H9 (cell line): ENCODE measurements around the gene ZSCAN22. TPM values are rescaled to one million over a fixed set of nuclear protein-coding genes. Genes with fewer than 3 reads are reported as not detected.

Experiments used
- DNase-seq: peaks from one replicate; pipeline ENCODE4 v3.0.0-alpha.2; 2017
- H2AFZ ChIP-seq: one replicate; pipeline ENCODE4 v1.6.1; 2013; ENCODE audit warnings: mild to moderate bottlenecking, low read length, control low read depth, moderate library complexity
- H2AK5ac ChIP-seq: 2 replicates; pipeline ENCODE4 v1.6.1; 2013; ENCODE audit warnings: low read length, control low read depth, mixed read lengths; ENCODE audit not compliant: insufficient read length
- H2BK120ac ChIP-seq: one replicate; pipeline ENCODE4 v1.6.1; 2013; ENCODE audit warnings: low read depth, mild to moderate bottlenecking, low read length, control low read depth, inconsistent platforms; ENCODE audit not compliant: poor library complexity, severe bottlenecking
- H2BK12ac ChIP-seq: 2 replicates; pipeline ENCODE4 v1.6.1; 2013; ENCODE audit warnings: low read length, control low read depth, mixed read lengths, low read depth; ENCODE audit not compliant: insufficient read length
- H2BK15ac ChIP-seq: 2 replicates; pipeline ENCODE4 v1.6.1; 2013; ENCODE audit warnings: low read depth, low read length, control low read depth
- H2BK20ac ChIP-seq: one replicate; pipeline ENCODE4 v1.6.1; 2013; ENCODE audit warnings: low read depth, mild to moderate bottlenecking, low read length, control low read depth, inconsistent platforms; ENCODE audit not compliant: poor library complexity, severe bottlenecking
- H2BK5ac ChIP-seq: 2 replicates; pipeline ENCODE4 v1.6.1; 2013; ENCODE audit warnings: low read length, control low read depth, mixed read lengths; ENCODE audit not compliant: insufficient read length
- H3K14ac ChIP-seq: 2 replicates; pipeline ENCODE4 v1.6.1; 2013; ENCODE audit warnings: low read length, control low read depth; ENCODE audit not compliant: insufficient read depth
- H3K18ac ChIP-seq: 2 replicates; pipeline ENCODE4 v1.6.1; 2013; ENCODE audit warnings: low read depth, mild to moderate bottlenecking, mixed read lengths, low read length, control low read depth; ENCODE audit not compliant: insufficient read length
- H3K23ac ChIP-seq: 2 replicates; pipeline ENCODE4 v1.6.1; 2013; ENCODE audit warnings: low read length, control low read depth, mixed read lengths, low read depth; ENCODE audit not compliant: insufficient read length
- H3K23me2 ChIP-seq: 2 replicates; pipeline ENCODE4 v1.6.1; 2013; ENCODE audit warnings: low read depth, mild to moderate bottlenecking, mixed read lengths, low read length, control low read depth; ENCODE audit not compliant: insufficient read length, poor library complexity, severe bottlenecking
- H3K27ac ChIP-seq: 2 replicates; pipeline ENCODE4 v1.5.1; 2013; ENCODE audit warnings: low read length, control low read depth, mixed read lengths, low read depth; ENCODE audit not compliant: insufficient read length
- H3K27me3 ChIP-seq: 2 replicates; pipeline ENCODE4 v1.6.1; 2013; ENCODE audit warnings: low read length, control low read depth, inconsistent platforms; ENCODE audit not compliant: insufficient read depth
- H3K4ac ChIP-seq: 2 replicates; pipeline ENCODE4 v1.6.1; 2013; ENCODE audit warnings: low read depth, mild to moderate bottlenecking, control low read depth, inconsistent platforms, low read length, moderate library complexity
- H3K4me1 ChIP-seq: 2 replicates; pipeline ENCODE4 v1.6.1; 2013; ENCODE audit warnings: low read length, control low read depth, inconsistent platforms; ENCODE audit not compliant: insufficient read depth
- H3K4me2 ChIP-seq: 2 replicates; pipeline ENCODE4 v1.6.1; 2013; ENCODE audit warnings: low read length, control low read depth, mixed read lengths; ENCODE audit not compliant: insufficient read length, insufficient read depth
- H3K56ac ChIP-seq: 2 replicates; pipeline ENCODE4 v1.6.1; 2013; ENCODE audit warnings: low read depth, mild to moderate bottlenecking, mixed read lengths, low read length, control low read depth; ENCODE audit not compliant: insufficient read length
- H3K79me1 ChIP-seq: 2 replicates; pipeline ENCODE4 v1.6.1; 2013; ENCODE audit warnings: low read depth, mild to moderate bottlenecking, moderate library complexity, low read length, control low read depth, inconsistent platforms; ENCODE audit not compliant: insufficient read depth, poor library complexity, severe bottlenecking
- H3K79me2 ChIP-seq: 2 replicates; pipeline ENCODE4 v1.6.1; 2013; ENCODE audit warnings: low read length, control low read depth, inconsistent platforms; ENCODE audit not compliant: insufficient read depth
- H3K9ac ChIP-seq: 2 replicates; pipeline ENCODE4 v1.6.1; 2013; ENCODE audit warnings: low read length, control low read depth, mixed read lengths; ENCODE audit not compliant: insufficient read length; ENCODE audit errors: extremely low read depth
- H3K9me3 ChIP-seq: one replicate; pipeline ENCODE4 v1.6.1; 2013; ENCODE audit warnings: low read depth, low read length, inconsistent platforms; ENCODE audit not compliant: control insufficient read depth
- H3T11ph ChIP-seq: one replicate; pipeline ENCODE4 v1.6.1; 2013; ENCODE audit warnings: mild to moderate bottlenecking, low read length, control low read depth, inconsistent platforms
- H4K20me1 ChIP-seq: one replicate; pipeline ENCODE4 v1.6.1; 2013; ENCODE audit not compliant: control insufficient read depth, insufficient read length, insufficient read depth
- H4K5ac ChIP-seq: 2 replicates; pipeline ENCODE4 v1.6.1; 2013; ENCODE audit warnings: low read depth, mild to moderate bottlenecking, mixed read lengths, low read length, control low read depth; ENCODE audit not compliant: insufficient read length
- H4K8ac ChIP-seq: replicated peaks from 2 replicates; pipeline ENCODE4 v1.6.1; 2013; ENCODE audit warnings: low read length, control low read depth, mixed read lengths, low read depth; ENCODE audit not compliant: insufficient read length
- H4K91ac ChIP-seq: 2 replicates; pipeline ENCODE4 v1.6.1; 2013; ENCODE audit warnings: low read depth, mild to moderate bottlenecking, moderate library complexity, mixed read lengths, low read length, control low read depth; ENCODE audit not compliant: insufficient read length
- H3K27ac Mint-ChIP-seq, 3 experiments: 2 replicates in 2 of 3; 3 replicates in 1 of 3; pipeline ENCODE4 v1.8.0; 2020 to 2021; ENCODE audit warnings: mixed read lengths in 3 of 3, mild to moderate bottlenecking in 1 of 3, moderate library complexity in 1 of 3
- H3K27me3 Mint-ChIP-seq: 2 replicates; pipeline ENCODE4 v1.8.0; 2021; ENCODE audit warnings: low read depth, mild to moderate bottlenecking, moderate library complexity, mixed read lengths
- H3K36me3 Mint-ChIP-seq, 3 experiments: 2 replicates in 2 of 3; 3 replicates in 1 of 3; pipeline ENCODE4 v1.8.0; 2020 to 2021; ENCODE audit warnings: low read depth in 3 of 3, mixed read lengths in 3 of 3; ENCODE audit not compliant: insufficient read depth in 1 of 3
- H3K4me1 Mint-ChIP-seq, 2 experiments: 2 replicates each; pipeline ENCODE4 v1.8.0; 2020; ENCODE audit warnings: mixed read lengths in 2 of 2
- H3K4me3 Mint-ChIP-seq, 2 experiments: 2 replicates in 1 of 2; 3 replicates in 1 of 2; pipeline ENCODE4 v1.8.0; 2020 to 2021; ENCODE audit warnings: mild to moderate bottlenecking in 2 of 2, mixed read lengths in 2 of 2, moderate library complexity in 1 of 2
- H3K9me3 Mint-ChIP-seq, 2 experiments: 2 replicates in 1 of 2; 3 replicates in 1 of 2; pipeline ENCODE4 v1.8.0; 2020; ENCODE audit warnings: mild to moderate bottlenecking in 2 of 2, mixed read lengths in 2 of 2, moderate library complexity in 1 of 2
- CTCF ChIP-seq: fragments of 200-600 bp; sonication (generic); conservative IDR thresholded peaks from 3 replicates; pipeline ENCODE4 v1.8.0; 2021; ENCODE audit warnings: antibody characterized with exemption, mild to moderate bottlenecking
- WGBS: extraction: QIAGEN DNeasy Blood & Tissue Kit; methylation state at CpG from one replicate; pipeline ENCODE4 v1.1.7; 2013; ENCODE audit warnings: missing lambda C conversion rate, low lambda C conversion rate, mixed read lengths; ENCODE audit not compliant: insufficient read length; ENCODE audit errors: extremely low coverage; 5-methylcytosine and 5-hydroxymethylcytosine counted together
- total RNA-seq: library from RNA; stranded (reverse); gene quantifications from 2 replicates; pipeline ENCODE4 v1.2.1, GENCODE V29; 2021

The ZSCAN22 gene
- total RNA-seq, 1 experiment from 2014 or later: 4.8 TPM

GRCh38 chr19:58318297-58318696 is 8.5 kb upstream of the ZSCAN22 start:
- Histone ChIP-seq H3K14ac (no peak overlapping the region), H3K9me3 (no peaks in the 10 kb centered on the region), H3K4me1 (no peaks in the 10 kb centered on the region), H3K56ac (no peak overlapping the region), H4K8ac (no peak overlapping the region), H3K23me2 (no peaks in the 10 kb centered on the region), H2AFZ (no peak overlapping the region), H3K79me1 (no peaks in the 10 kb centered on the region), H4K5ac (no peak overlapping the region), H2BK12ac (no peak overlapping the region), H3K4me2 (no peak overlapping the region), H2BK20ac (no peak overlapping the region), H4K91ac (no peak overlapping the region), H3K27ac (no peak overlapping the region), H3K27me3 (no peaks in the 10 kb centered on the region), H3K23ac (no peak overlapping the region), H2BK5ac (no peak overlapping the region), H2AK5ac (no peak overlapping the region), H3K79me2 (no peaks in the 10 kb centered on the region), H3K9ac (no peak overlapping the region), H3K18ac (no peak overlapping the region), H3K4ac (no peak overlapping the region), H3T11ph (no peak overlapping the region), H2BK120ac (no peak overlapping the region), H4K20me1 (no peaks in the 10 kb centered on the region), H2BK15ac (no peak overlapping the region)
- no peak for TF ChIP-seq CTCF
- Mint-ChIP-seq H3K27me3 (no peaks in the 10 kb centered on the region), H3K36me3 (peaks cover 12 to 26% (median 23%) of the 10 kb centered on the region in 3 experiments; a peak in 6 of 7 replicates), H3K27ac (no peak overlapping the region), H3K4me1 (no peaks in the 10 kb centered on the region), H3K9me3 (no peaks in the 10 kb centered on the region), H3K4me3 (peak overlapping the region in 1 of 2 experiments; percentile 1; a peak in 1 of 5 replicates)
- WGBS: no CpG with 5 or more reads among the region's 4 CpGs
- no peak for DNase-seq
